ENCODE results near the gene GTF3A. TPM values are rescaled to one million over a fixed set of nuclear protein-coding genes. Genes with fewer than 3 reads are reported as not detected.

GTF3A gene
- total RNA-seq, 1 experiment from 2014 or later = 159 TPM

- Mint-ChIP-seq H3K27ac (ENCODE audit: low read depth, unreplicated experiment) (peak overlapping the region; percentile 97), H3K36me3 (ENCODE audit: insufficient read depth, unreplicated experiment) (peaks cover 16% of the 10 kb centered on the region), H3K4me3 (ENCODE audit: unreplicated experiment) (peak overlapping the region; percentile 84), H3K4me1 (ENCODE audit: insufficient read depth, unreplicated experiment) (peaks cover 16% of the 10 kb centered on the region), H3K9me3 (ENCODE audit: unreplicated experiment) (no peaks in the 10 kb centered on the region), H3K27me3 (ENCODE audit: insufficient read depth, unreplicated experiment) (no peaks in the 10 kb centered on the region)
- POLR2A ChIA-PET = interaction anchor here (0.7 to 7.4 kb wide), 33 partner anchors 9 to 1210 kb away, joined by 3 to 220 read pairs (median 4); partner anchors contain the start of genes GTF3A, LNX2 and POLR1D
- peak; percentile 61 for DNase-seq (ENCODE audit: unreplicated experiment)
- intact Hi-C loops (cut with micrococcal nuclease) = loop anchor here (1.0 to 2.0 kb wide), 3 partner anchors 25 to 170 kb away; partner anchors contain the start of genes LNX2 and POLR1D
- CTCF ChIA-PET = interaction anchor here (0.6 to 1.6 kb wide), 6 partner anchors 8 to 376 kb away, joined by 3 to 4 read pairs (median 3); no protein-coding TSS in a partner anchor
- TSS peak; percentile 83 for BruUV-seq (replicated peaks)
- TF ChIP-seq CTCF (IDR thresholded peaks at IDR 0.05; ENCODE audit: unreplicated experiment) = no peak
These were observed 26.6 kb downstream of the GTF3A start for GRCh38 chr13:27450921-27451471.

GRCh38 chr13:27455331-27455855 lies 31.0 kb downstream of the GTF3A start:
- Mint-ChIP-seq H3K9me3 (ENCODE audit: unreplicated experiment) (no peaks in the 10 kb centered on the region), H3K4me1 (ENCODE audit: insufficient read depth, unreplicated experiment) (peaks cover 8% of the 10 kb centered on the region), H3K36me3 (ENCODE audit: insufficient read depth, unreplicated experiment) (peaks cover 5% of the 10 kb centered on the region), H3K4me3 (ENCODE audit: unreplicated experiment) (peak overlapping the region; percentile 28), H3K27ac (ENCODE audit: low read depth, unreplicated experiment) (peak overlapping the region; percentile 63), H3K27me3 (ENCODE audit: insufficient read depth, unreplicated experiment) (no peaks in the 10 kb centered on the region)
- ChIA-PET CTCF (interaction anchor here (0.7 to 1.3 kb wide), 3 partner anchors 327 to 373 kb away, joined by 3 to 4 read pairs (median 3); no protein-coding TSS in a partner anchor), POLR2A (interaction anchor here (0.7 to 2.0 kb wide), 7 partner anchors 15 to 371 kb away, joined by 3 to 11 read pairs (median 4); partner anchors contain the start of genes GTF3A, LNX2 and POLR1D)
- no peak for TF ChIP-seq CTCF (IDR thresholded peaks at IDR 0.05; ENCODE audit: unreplicated experiment)
- no peak for DNase-seq (ENCODE audit: unreplicated experiment)
- no TSS peak for BruUV-seq (replicated peaks)
- intact Hi-C loops (cut with micrococcal nuclease) = no loop called here

GRCh38 chr13:27461940-27462584 lies 37.6 kb downstream of the GTF3A start:
- intact Hi-C loops (cut with micrococcal nuclease) = no loop called here
- H3K36me3 Mint-ChIP-seq (ENCODE audit: insufficient read depth, unreplicated experiment) = no peaks in the 10 kb centered on the region
- TF ChIP-seq CTCF (IDR thresholded peaks at IDR 0.05; ENCODE audit: unreplicated experiment) = no peak
- no peak for DNase-seq (ENCODE audit: unreplicated experiment)
- no peak overlapping the region for H3K4me3 Mint-ChIP-seq (ENCODE audit: unreplicated experiment)
- H3K4me1 Mint-ChIP-seq (ENCODE audit: insufficient read depth, unreplicated experiment) = peaks cover 6% of the 10 kb centered on the region
- BruUV-seq (replicated peaks) = no TSS peak
- no peaks in the 10 kb centered on the region for H3K9me3 Mint-ChIP-seq (ENCODE audit: unreplicated experiment)
- ChIA-PET POLR2A (interaction anchor here (0.7 to 1.7 kb wide), 3 partner anchors 11 to 82 kb away, joined by 3 to 6 read pairs (median 3); no protein-coding TSS in a partner anchor), CTCF (interaction anchor here (0.7 to 1.2 kb wide), 3 partner anchors 19 to 367 kb away, joined by 4 to 7 read pairs (median 5); no protein-coding TSS in a partner anchor)
- no peaks in the 10 kb centered on the region for H3K27me3 Mint-ChIP-seq (ENCODE audit: insufficient read depth, unreplicated experiment)
- no peak overlapping the region for H3K27ac Mint-ChIP-seq (ENCODE audit: low read depth, unreplicated experiment)

- intact Hi-C loops (cut with micrococcal nuclease) = no loop called here
- TF ChIP-seq CTCF (IDR thresholded peaks at IDR 0.05; ENCODE audit: unreplicated experiment) = no peak
- Mint-ChIP-seq H3K27me3 (ENCODE audit: insufficient read depth, unreplicated experiment) (no peaks in the 10 kb centered on the region), H3K9me3 (ENCODE audit: unreplicated experiment) (no peaks in the 10 kb centered on the region), H3K4me3 (ENCODE audit: unreplicated experiment) (no peak overlapping the region), H3K27ac (ENCODE audit: low read depth, unreplicated experiment) (no peak overlapping the region), H3K36me3 (ENCODE audit: insufficient read depth, unreplicated experiment) (no peaks in the 10 kb centered on the region), H3K4me1 (ENCODE audit: insufficient read depth, unreplicated experiment) (peaks cover 6% of the 10 kb centered on the region)
- POLR2A ChIA-PET = interaction anchor here (0.7 to 1.7 kb wide), 2 partner anchors 11 to 12 kb away, joined by 3 to 6 read pairs; no protein-coding TSS in a partner anchor
- CTCF ChIA-PET = interaction anchor here (0.6 kb wide), 1 partner anchor 10 kb away, joined by 3 read pairs; no protein-coding TSS in a partner anchor
- no peak for DNase-seq (ENCODE audit: unreplicated experiment)
- no TSS peak for BruUV-seq (replicated peaks)
These were observed 39.1 kb downstream of the GTF3A start for GRCh38 chr13:27463500-27463899.
